ENCODE results near the gene NFKBIB. TPM values are rescaled to one million over a fixed set of nuclear protein-coding genes. Genes with fewer than 3 reads are reported as not detected.
"Not testable (repeated sequence)": the region's sequence is repeated elsewhere in the genome, so short reads cannot be mapped to it uniquely, and the experiment has no call there.

Gene NFKBIB
- total RNA-seq, 1 experiment from 2014 or later = 43.7 TPM

DNA sequence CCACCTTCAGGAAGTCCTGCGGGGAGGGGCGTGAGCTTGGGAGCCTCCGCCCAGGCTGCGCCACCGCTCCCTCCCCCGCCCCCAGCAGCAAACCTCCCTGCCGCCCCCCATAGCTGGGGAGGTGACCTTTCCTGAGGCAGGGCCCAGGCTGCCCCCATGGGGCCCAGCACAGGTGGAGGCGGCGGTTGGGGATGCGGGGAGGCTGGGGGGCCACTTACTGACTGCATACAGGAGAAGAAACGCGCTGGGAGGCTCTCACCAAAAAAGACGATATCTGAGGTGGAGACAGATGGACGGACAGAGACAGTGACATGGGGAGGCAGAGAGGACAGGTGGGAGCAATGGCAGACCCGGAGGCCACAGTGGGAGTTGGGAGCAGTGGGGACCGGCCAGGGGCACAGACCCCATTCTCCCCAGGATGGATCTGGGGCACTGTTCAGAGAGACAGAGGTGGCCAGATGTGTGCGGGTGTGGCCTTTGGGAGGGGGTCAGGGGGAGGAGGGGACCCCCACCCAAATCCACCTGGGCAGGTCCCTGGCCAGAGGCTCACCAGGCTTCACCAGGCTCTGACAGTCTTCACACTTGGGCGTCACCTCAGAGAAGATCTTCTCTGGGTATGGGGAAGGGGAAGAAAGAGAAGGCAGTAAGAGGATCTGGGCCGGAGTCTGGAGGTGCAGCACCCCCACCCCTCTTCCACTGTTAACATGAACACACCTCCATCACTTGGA, 18.7 kb upstream of the NFKBIB start:
- ATAC-seq (no peak), DNase-seq (no peak)
- Histone ChIP-seq H3K9me3 (ENCODE audit: low read length) (no peaks in the 10 kb centered on the region), H3K79me2 (ENCODE audit: low read length) (no peaks in the 10 kb centered on the region), H2AFZ (ENCODE audit: low read length) (no peak overlapping the region), H3K4me1 (ENCODE audit: insufficient read depth, low read length) (no peaks in the 10 kb centered on the region), H3K9ac (ENCODE audit: low read length) (no peak overlapping the region), H3K4me2 (ENCODE audit: low read length) (no peak overlapping the region), H3K27me3 (ENCODE audit: low read length) (no peaks in the 10 kb centered on the region), H3K4me3 (ENCODE audit: low read length) (no peak overlapping the region), H3K9me2 (replicated peaks; ENCODE audit: low read length) (no peaks in the 10 kb centered on the region), H3F3A (ENCODE audit: low read length, unreplicated experiment) (no peaks in the 10 kb centered on the region), H3K27ac (ENCODE audit: low read length) (no peak overlapping the region), H4K20me1 (ENCODE audit: low read length) (no peaks in the 10 kb centered on the region), H3K36me3 (ENCODE audit: low read depth, low read length) (no peaks in the 10 kb centered on the region)
- ChIA-PET POLR2A (ENCODE audit: unreplicated experiment) (no interaction called here), CTCF (no interaction called here)
- no TSS peak for BruUV-seq (replicated peaks)
- intact Hi-C loops (cut with micrococcal nuclease) = no loop called here
- TF ChIP-seq EZH2phosphoT487 (IDR thresholded peaks at IDR 0.05; ENCODE audit: borderline replicate concordance, low read length) (no peak), EZH2 (IDR thresholded peaks at IDR 0.05; ENCODE audit: low read length, unreplicated experiment) (no peak)
- TF ChIP-seq, protein P1, sequence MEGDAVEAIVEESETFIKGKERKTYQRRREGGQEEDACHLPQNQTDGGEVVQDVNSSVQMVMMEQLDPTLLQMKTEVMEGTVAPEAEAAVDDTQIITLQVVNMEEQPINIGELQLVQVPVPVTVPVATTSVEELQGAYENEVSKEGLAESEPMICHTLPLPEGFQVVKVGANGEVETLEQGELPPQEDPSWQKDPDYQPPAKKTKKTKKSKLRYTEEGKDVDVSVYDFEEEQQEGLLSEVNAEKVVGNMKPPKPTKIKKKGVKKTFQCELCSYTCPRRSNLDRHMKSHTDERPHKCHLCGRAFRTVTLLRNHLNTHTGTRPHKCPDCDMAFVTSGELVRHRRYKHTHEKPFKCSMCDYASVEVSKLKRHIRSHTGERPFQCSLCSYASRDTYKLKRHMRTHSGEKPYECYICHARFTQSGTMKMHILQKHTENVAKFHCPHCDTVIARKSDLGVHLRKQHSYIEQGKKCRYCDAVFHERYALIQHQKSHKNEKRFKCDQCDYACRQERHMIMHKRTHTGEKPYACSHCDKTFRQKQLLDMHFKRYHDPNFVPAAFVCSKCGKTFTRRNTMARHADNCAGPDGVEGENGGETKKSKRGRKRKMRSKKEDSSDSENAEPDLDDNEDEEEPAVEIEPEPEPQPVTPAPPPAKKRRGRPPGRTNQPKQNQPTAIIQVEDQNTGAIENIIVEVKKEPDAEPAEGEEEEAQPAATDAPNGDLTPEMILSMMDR (conservative IDR thresholded peaks at IDR 0.05; ENCODE audit: low read depth, low read length) = no peak

DNA sequence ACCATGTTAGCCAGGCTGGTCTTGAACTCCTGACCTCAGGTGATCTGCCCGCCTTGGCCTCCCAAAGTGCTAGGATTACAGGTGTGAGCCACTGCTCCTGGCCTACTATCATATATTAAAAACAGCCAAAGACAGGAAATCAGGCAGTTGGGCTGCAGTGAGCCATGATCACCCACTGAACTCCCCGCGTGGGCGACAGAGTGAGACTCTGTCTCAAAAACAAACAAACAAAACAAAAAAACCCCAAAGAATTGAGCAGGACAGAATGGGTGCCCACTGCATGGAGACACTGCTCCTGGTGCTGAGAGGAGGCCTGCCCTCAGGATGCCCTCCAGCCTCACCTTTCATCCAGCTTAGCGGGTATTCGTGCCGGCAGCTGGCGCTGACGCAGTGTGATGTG, 16.5 kb upstream of the NFKBIB start:
- no peak for TF ChIP-seq EZH2 (IDR thresholded peaks at IDR 0.05; ENCODE audit: low read length, unreplicated experiment)
- TF ChIP-seq, protein P1 (conservative IDR thresholded peaks at IDR 0.05; ENCODE audit: low read depth, low read length) = no peak
- no peak for TF ChIP-seq EZH2phosphoT487 (IDR thresholded peaks at IDR 0.05; ENCODE audit: borderline replicate concordance, low read length)
- DNase-seq (no peak), ATAC-seq (no peak)
- BruUV-seq (replicated peaks) = no TSS peak
- Histone ChIP-seq H3K4me3 (ENCODE audit: low read length) (no peak overlapping the region), H3K36me3 (ENCODE audit: low read depth, low read length) (no peaks in the 10 kb centered on the region), H3F3A (ENCODE audit: low read length, unreplicated experiment) (no peaks in the 10 kb centered on the region), H3K27me3 (ENCODE audit: low read length) (no peaks in the 10 kb centered on the region), H2AFZ (ENCODE audit: low read length) (no peak overlapping the region), H3K4me2 (ENCODE audit: low read length) (no peak overlapping the region), H3K27ac (ENCODE audit: low read length) (no peak overlapping the region), H3K9me3 (ENCODE audit: low read length) (no peaks in the 10 kb centered on the region), H3K9ac (ENCODE audit: low read length) (no peak overlapping the region), H3K79me2 (ENCODE audit: low read length) (no peaks in the 10 kb centered on the region), H3K9me2 (replicated peaks; ENCODE audit: low read length) (no peaks in the 10 kb centered on the region), H4K20me1 (ENCODE audit: low read length) (no peaks in the 10 kb centered on the region), H3K4me1 (ENCODE audit: insufficient read depth, low read length) (no peaks in the 10 kb centered on the region)
- intact Hi-C loops (cut with micrococcal nuclease) = no loop called here
- POLR2A ChIA-PET (ENCODE audit: unreplicated experiment) = interaction anchor here (0.7 kb wide), 1 partner anchor 264 kb away, joined by 12 read pairs; the partner anchor contains the start of gene EIF3K
- CTCF ChIA-PET = no interaction called here

DNA sequence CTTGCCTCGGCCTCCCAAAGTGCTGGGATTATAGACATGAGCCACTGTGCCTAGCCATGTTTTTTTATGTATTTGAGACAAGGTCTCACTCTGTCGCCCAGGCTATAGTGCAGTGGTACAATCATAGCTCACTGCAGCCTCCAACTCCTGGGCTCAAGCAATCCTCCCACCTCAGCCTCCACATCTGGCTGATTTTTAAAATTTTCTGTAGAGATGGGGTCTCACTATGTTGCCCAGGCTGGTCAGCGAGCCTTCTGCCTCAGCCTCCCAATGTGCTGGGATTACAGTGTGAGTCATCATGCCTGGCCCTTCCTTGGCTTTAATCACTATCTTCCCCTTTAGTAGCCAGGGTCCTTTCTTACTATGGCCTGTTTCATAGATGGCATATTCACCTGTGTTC, 15.1 kb upstream of the NFKBIB start:
- H3K4me2 ChIP-seq (ENCODE audit: low read length); intact Hi-C loops (cut with micrococcal nuclease); DNase-seq; ATAC-seq; H3K4me3 ChIP-seq (ENCODE audit: low read length); H3K36me3 ChIP-seq (ENCODE audit: low read depth, low read length); POLR2A ChIA-PET (ENCODE audit: unreplicated experiment); H3K79me2 ChIP-seq (ENCODE audit: low read length); H3K27ac ChIP-seq (ENCODE audit: low read length); H3K9me2 ChIP-seq (replicated peaks; ENCODE audit: low read length); CTCF ChIA-PET; H3F3A ChIP-seq (ENCODE audit: low read length, unreplicated experiment); H2AFZ ChIP-seq (ENCODE audit: low read length); H3K9me3 ChIP-seq (ENCODE audit: low read length); BruUV-seq (replicated peaks); H3K9ac ChIP-seq (ENCODE audit: low read length); H3K27me3 ChIP-seq (ENCODE audit: low read length); H4K20me1 ChIP-seq (ENCODE audit: low read length); H3K4me1 ChIP-seq (ENCODE audit: insufficient read depth, low read length): not testable (repeated sequence)

Data from PC-3 (cell line).